Bronchial epithelial cell (primary cell): ENCODE data around the gene TUBB4A. TPM values are rescaled to one million over a fixed set of nuclear protein-coding genes. Genes with fewer than 3 reads are reported as not detected.

Experiments
- DNase-seq: peaks from one replicate; pipeline ENCODE4 v3.0.0-alpha.2; 2010; ENCODE audit warnings: low read depth
- FAIRE-seq: peaks from 2 replicates; lab custom pipeline; 2011; peaks lifted over from hg19 to GRCh38; lab: Jason Lieb, UNC
- H3K27me3 ChIP-seq: 2 replicates; pipeline ENCODE4 v1.5.1; 2011; ENCODE audit warnings: low read length; ENCODE audit not compliant: control insufficient read depth, insufficient read depth
- H3K36me3 ChIP-seq: 2 replicates; pipeline ENCODE4 v1.5.1; 2011; ENCODE audit warnings: low read length; ENCODE audit not compliant: control insufficient read depth, insufficient read depth
- H3K4me3 ChIP-seq: 2 replicates; pipeline ENCODE4 v1.5.1; 2011; ENCODE audit warnings: mild to moderate bottlenecking, low read depth, low read length, control low read depth
- CTCF ChIP-seq: IDR thresholded peaks from 2 replicates; pipeline ENCODE4 v1.5.1; 2011; ENCODE audit warnings: mild to moderate bottlenecking, moderate library complexity, low read length, control low read depth, inconsistent platforms; ENCODE audit not compliant: insufficient read depth, severe bottlenecking
- total RNA-seq: library from RNA; depleted of rRNA; stranded (reverse); fragments of >200 nt; gene quantifications from 2 replicates; pipeline ENCODE4 v1.2.1, GENCODE V29; 2014

TUBB4A gene
- total RNA-seq, 1 donor from 2014 or later = not detected

- no peak for FAIRE-seq
- TF ChIP-seq CTCF = no peak
- H3K36me3 ChIP-seq = no peaks in the 10 kb centered on the region
- no peak for DNase-seq
- peaks cover 14% of the 10 kb centered on the region for H3K27me3 ChIP-seq
- no peak overlapping the region for H3K4me3 ChIP-seq
Observed at GRCh38 chr19:6500837-6501739, 1.0 kb downstream of the TUBB4A start.

GRCh38 chr19:6499052-6499790 lies 2.9 kb downstream of the TUBB4A start:
- TF ChIP-seq CTCF = no peak
- Histone ChIP-seq H3K27me3 (peaks cover 14% of the 10 kb centered on the region), H3K36me3 (no peaks in the 10 kb centered on the region), H3K4me3 (no peak overlapping the region)
- DNase-seq = no peak
- no peak for FAIRE-seq

GRCh38 chr19:6498294-6499036 lies 3.6 kb downstream of the TUBB4A start:
- FAIRE-seq (no peak), DNase-seq (no peak)
- Histone ChIP-seq H3K27me3 (peaks cover 14% of the 10 kb centered on the region), H3K36me3 (no peaks in the 10 kb centered on the region), H3K4me3 (no peak overlapping the region)
- TF ChIP-seq CTCF = no peak

- Histone ChIP-seq H3K27me3 (peaks cover 2% of the 10 kb centered on the region), H3K36me3 (no peaks in the 10 kb centered on the region), H3K4me3 (no peak overlapping the region)
- no peak for DNase-seq
- TF ChIP-seq CTCF = no peak
- no peak for FAIRE-seq
Observed at GRCh38 chr19:6495947-6496346, 6.2 kb downstream of the TUBB4A start.

GRCh38 chr19:6494438-6495036 lies 7.6 kb downstream of the TUBB4A start:
- DNase-seq (no peak), FAIRE-seq (peak; percentile 7)
- H3K27me3 ChIP-seq = no peaks in the 10 kb centered on the region
- TF ChIP-seq CTCF = no peak
- no peaks in the 10 kb centered on the region for H3K36me3 ChIP-seq
- no peak overlapping the region for H3K4me3 ChIP-seq
